ENCODE results near the gene KRTAP12-1. TPM values are rescaled to one million over a fixed set of nuclear protein-coding genes. Genes with fewer than 3 reads are reported as not detected.

Gene KRTAP12-1
- polyA plus RNA-seq, 3 donors, result not detected

DNA sequence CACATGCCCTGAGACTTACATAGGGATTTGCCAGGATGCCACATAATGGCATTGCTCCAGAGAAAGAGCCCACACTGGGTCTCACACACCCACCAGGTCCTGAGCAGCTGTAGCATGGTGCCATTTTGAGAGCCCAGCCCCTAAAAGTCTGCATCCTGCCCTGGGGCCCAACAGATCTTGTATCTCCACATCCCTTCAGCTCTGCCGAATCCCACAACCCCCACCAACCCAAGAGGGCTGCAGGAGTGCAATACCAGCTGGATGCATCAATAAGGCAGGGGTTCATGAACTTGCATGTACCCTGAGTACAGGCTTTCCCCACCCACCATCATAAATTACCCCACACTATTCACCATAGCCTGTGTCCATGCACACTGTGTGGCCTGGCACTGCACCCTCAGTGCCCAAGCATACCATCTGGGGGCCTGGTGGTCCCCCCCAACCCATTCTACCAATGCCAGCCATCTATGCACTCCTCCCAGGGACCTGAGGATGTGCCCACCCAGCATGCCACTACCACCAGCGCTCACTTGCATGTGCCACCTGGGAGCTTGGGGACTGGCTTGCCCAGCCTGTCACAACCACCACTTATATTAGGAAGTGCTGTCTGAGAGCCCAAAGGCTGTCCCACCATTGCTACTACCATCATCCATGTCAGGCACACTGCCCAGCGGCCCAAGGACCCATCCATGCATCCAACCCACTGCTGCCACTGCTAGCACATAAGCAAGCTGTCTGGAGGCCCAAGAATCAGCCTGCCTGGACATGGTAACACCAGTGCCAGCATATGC, 11.1 kb downstream of the KRTAP12-1 start:
- 74% methylated on average over 2 of the region's 3 CpGs for WGBS (ENCODE audit: insufficient coverage)

DNA sequence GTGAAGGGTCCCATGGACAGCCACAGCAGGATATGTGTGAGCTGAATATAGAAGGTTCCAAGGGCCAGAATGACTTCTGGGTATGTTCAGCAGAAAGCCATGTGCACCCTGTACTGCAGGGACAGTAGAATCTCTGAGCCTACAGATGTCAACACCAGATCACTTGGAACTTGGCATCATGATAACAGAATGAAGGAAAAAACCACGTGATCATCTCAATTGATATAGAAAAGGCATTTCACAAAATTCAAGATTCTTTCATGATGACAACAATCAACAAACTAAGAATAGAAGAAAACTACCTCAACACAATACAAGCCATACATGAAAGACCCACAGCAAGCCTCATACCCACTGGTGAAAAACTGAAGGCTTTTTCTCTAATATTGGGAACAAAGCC, 14.4 kb downstream of the KRTAP12-1 start:
- H4K20me1 ChIP-seq (ENCODE audit: insufficient read depth, low read length), result no peaks in the 10 kb centered on the region
- no peaks in the 10 kb centered on the region for H3K79me2 ChIP-seq (ENCODE audit: insufficient read depth, low read length)
- Mint-ChIP-seq H3K27ac (no peak overlapping the region), H3K9me3 (peaks cover 19 to 43% (median 35%) of the 10 kb centered on the region in 7 donors), H3K36me3 (no peaks in the 10 kb centered on the region), H3K4me1 (no peaks in the 10 kb centered on the region), H3K4me3 (no peak overlapping the region), H3K27me3 (ENCODE audit: low read depth in 3 of 3) (peaks cover 3 to 16% (median 6%) of the 10 kb centered on the region in 3 donors)
- no peak overlapping the region for H3K4me3 ChIP-seq (replicated peaks in 1 of 3; ENCODE audit: low read depth in 2 of 3, low read length in 3 of 3)
- 100% methylated on average over 1 of the region's 1 CpG for WGBS (ENCODE audit: insufficient coverage)
- TF ChIP-seq, protein P1, sequence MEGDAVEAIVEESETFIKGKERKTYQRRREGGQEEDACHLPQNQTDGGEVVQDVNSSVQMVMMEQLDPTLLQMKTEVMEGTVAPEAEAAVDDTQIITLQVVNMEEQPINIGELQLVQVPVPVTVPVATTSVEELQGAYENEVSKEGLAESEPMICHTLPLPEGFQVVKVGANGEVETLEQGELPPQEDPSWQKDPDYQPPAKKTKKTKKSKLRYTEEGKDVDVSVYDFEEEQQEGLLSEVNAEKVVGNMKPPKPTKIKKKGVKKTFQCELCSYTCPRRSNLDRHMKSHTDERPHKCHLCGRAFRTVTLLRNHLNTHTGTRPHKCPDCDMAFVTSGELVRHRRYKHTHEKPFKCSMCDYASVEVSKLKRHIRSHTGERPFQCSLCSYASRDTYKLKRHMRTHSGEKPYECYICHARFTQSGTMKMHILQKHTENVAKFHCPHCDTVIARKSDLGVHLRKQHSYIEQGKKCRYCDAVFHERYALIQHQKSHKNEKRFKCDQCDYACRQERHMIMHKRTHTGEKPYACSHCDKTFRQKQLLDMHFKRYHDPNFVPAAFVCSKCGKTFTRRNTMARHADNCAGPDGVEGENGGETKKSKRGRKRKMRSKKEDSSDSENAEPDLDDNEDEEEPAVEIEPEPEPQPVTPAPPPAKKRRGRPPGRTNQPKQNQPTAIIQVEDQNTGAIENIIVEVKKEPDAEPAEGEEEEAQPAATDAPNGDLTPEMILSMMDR (IDR thresholded peaks at IDR 0.05), result no peak
- no peaks in the 10 kb centered on the region for H3K36me3 ChIP-seq (replicated peaks in 1 of 2; ENCODE audit: control insufficient read depth in 1 of 2, insufficient read depth in 2 of 2, low read length in 2 of 2)
- H2AFZ ChIP-seq (ENCODE audit: insufficient read depth, low read depth, low read length, poor library complexity, severe bottlenecking), result no peak overlapping the region
- no peak overlapping the region for H3K27ac ChIP-seq (ENCODE audit: low read depth in 1 of 2, low read length in 2 of 2)
- H3K9me3 ChIP-seq (replicated peaks in 1 of 2; ENCODE audit: control insufficient read depth in 1 of 2, insufficient read depth in 1 of 2, low read length in 2 of 2), result peaks cover 23 to 38% of the 10 kb centered on the region in 2 donors
- H3K27me3 ChIP-seq (ENCODE audit: control insufficient read depth in 2 of 2, insufficient read depth in 2 of 2, low read length in 2 of 2), result no peaks in the 10 kb centered on the region
- no peaks in the 10 kb centered on the region for H3K4me1 ChIP-seq (ENCODE audit: control insufficient read depth in 1 of 2, insufficient read depth in 2 of 2, low read length in 2 of 2)
- no peak overlapping the region for H3K9ac ChIP-seq (ENCODE audit: insufficient read depth, low read length, poor library complexity, severe bottlenecking)
- intact Hi-C loops (cut with micrococcal nuclease), result no loop called here
- no peak overlapping the region for H3K4me2 ChIP-seq (replicated peaks; ENCODE audit: extremely low read depth, low read length, poor library complexity, severe bottlenecking)
- no peak for DNase-seq

More for the DNA sequence above, 11.1 kb downstream of the KRTAP12-1 start:
- Histone ChIP-seq H3K9ac (ENCODE audit: insufficient read depth, low read length, poor library complexity, severe bottlenecking) (no peak overlapping the region), H3K36me3 (replicated peaks in 1 of 2; ENCODE audit: control insufficient read depth in 1 of 2, insufficient read depth in 2 of 2, low read length in 2 of 2) (no peaks in the 10 kb centered on the region), H3K4me2 (replicated peaks; ENCODE audit: extremely low read depth, low read length, poor library complexity, severe bottlenecking) (no peak overlapping the region), H2AFZ (ENCODE audit: insufficient read depth, low read depth, low read length, poor library complexity, severe bottlenecking) (no peak overlapping the region), H3K4me1 (ENCODE audit: control insufficient read depth in 1 of 2, insufficient read depth in 2 of 2, low read length in 2 of 2) (no peaks in the 10 kb centered on the region), H3K27ac (ENCODE audit: low read depth in 1 of 2, low read length in 2 of 2) (no peak overlapping the region), H3K4me3 (replicated peaks in 1 of 3; ENCODE audit: low read depth in 2 of 3, low read length in 3 of 3) (no peak overlapping the region), H3K27me3 (ENCODE audit: control insufficient read depth in 2 of 2, insufficient read depth in 2 of 2, low read length in 2 of 2) (no peaks in the 10 kb centered on the region), H3K9me3 (replicated peaks in 1 of 2; ENCODE audit: control insufficient read depth in 1 of 2, insufficient read depth in 1 of 2, low read length in 2 of 2) (peaks cover 28 to 33% of the 10 kb centered on the region in 2 donors), H3K79me2 (ENCODE audit: insufficient read depth, low read length) (no peaks in the 10 kb centered on the region), H4K20me1 (ENCODE audit: insufficient read depth, low read length) (no peaks in the 10 kb centered on the region)
- Mint-ChIP-seq H3K27me3 (ENCODE audit: low read depth in 3 of 3) (peaks cover 8 to 14% (median 9%) of the 10 kb centered on the region in 3 donors), H3K9me3 (peaks cover 25 to 51% (median 44%) of the 10 kb centered on the region in 7 donors), H3K36me3 (no peaks in the 10 kb centered on the region), H3K4me3 (no peak overlapping the region), H3K4me1 (no peaks in the 10 kb centered on the region), H3K27ac (no peak overlapping the region)
- TF ChIP-seq, protein P1 (IDR thresholded peaks at IDR 0.05), result no peak
- no peak for DNase-seq
- intact Hi-C loops (cut with micrococcal nuclease), result no loop called here

All from CD14-positive monocyte (primary cell).